C1 segment of cervical spinal cord (tissue), 14 donors: ENCODE results near the gene KRTAP5-9.
"Not testable (repeated sequence)": the region's sequence is repeated elsewhere in the genome, so short reads cannot be mapped to it uniquely, and the experiment has no call there.

Experiments used
- DNase-seq, 14 donors: peaks; one replicate each; lab custom pipeline; 2025; lab: John Stamatoyannopoulos, UW

KRTAP5-9 gene

DNA sequence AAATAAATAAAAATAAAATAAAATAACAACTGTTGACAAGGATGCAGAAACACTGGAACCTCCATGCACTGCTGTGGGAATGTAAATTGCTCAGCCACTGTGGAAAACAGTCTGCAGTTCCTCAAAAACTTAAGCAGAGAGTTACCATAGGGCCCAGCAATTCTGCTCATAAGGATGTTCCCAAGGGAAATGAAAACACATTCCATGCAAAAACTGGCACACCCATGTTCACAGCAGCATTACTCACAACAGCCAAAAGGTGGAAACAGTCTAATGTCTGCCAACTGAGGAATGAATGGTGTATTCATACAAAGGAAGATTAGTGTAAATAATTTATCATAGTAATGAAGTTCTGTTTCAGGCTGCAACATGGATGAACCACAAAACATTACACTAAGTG is 13.9 kb downstream of the KRTAP5-9 start:
- DNase-seq = no peak

DNA sequence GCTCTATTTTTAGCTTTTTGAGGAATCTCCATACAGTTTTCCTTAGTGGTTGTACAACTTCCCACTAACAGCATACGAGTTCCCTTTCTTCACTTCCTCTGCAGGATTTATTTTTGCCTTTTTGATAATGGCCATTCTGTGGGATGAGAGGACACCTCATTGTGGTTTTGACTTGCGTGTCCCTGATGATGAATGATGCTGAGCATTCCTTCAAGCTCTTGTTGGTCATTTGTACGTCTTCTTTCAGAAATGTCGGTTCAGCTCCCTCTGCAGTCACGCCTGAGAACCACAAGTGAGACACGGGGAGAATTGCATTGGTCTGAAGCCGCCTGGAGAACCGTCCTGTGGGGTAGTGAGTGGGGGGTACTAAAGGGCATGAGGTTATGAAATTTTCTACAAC is 15.2 kb downstream of the KRTAP5-9 start:
- DNase-seq = peak in 1 of 14 donors; percentile 1

GRCh38 chr11:71564430-71564829 is 16.2 kb downstream of the KRTAP5-9 start:
- DNase-seq = no peak

DNA sequence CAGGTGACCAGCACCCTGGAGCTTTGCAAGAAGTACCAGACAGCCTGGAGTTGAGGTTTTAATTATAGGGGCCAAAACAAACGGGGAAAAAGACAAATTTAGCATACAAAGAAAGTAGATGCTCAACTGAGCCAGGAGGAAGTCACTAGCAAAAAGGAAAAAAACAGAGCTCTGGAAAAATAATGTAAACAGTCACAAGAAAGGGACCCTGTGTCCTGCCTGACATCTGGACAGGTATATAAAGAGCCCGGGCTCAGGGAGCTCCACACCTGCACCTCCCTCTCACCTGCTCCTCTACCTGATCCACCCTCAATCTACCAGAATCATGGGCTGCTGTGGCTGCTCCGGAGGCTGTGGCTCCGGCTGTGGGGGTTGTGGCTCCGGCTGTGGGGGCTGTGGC is 17.0 kb downstream of the KRTAP5-9 start, which contains the start of gene KRTAP5-10:
KRTAP5-10 (plus strand) TSS at position 301 of the 400 bp plus-strand sequence; CDS start at position 326, 25 bp downstream.
- DNase-seq = no peak

DNA sequence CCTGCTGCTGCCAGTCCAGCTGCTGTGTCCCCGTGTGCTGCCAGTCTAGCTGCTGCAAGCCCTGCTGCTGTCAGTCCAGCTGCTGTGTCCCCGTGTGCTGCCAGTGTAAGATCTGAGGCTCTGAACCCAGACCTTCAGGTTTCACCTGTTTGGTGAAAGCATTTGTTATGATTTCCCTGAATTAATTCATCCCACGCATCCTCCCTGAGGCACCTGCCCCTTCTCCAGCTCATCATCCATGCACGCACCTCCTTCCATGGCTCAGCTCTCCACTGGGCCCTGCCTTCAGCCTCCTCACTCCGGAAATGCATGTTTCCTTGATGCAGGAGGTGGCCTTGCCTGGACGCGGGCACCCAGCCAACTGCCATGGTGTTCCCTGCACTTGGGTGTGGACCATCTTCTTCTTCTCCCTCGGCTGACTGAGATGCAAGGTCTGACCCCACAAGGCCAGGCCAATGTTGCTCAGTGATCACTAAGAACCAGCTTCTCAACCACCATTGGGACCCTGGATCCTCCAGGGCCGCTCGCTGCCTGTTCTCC is 17.9 kb downstream of the KRTAP5-9 start:
- DNase-seq = no peak

DNA sequence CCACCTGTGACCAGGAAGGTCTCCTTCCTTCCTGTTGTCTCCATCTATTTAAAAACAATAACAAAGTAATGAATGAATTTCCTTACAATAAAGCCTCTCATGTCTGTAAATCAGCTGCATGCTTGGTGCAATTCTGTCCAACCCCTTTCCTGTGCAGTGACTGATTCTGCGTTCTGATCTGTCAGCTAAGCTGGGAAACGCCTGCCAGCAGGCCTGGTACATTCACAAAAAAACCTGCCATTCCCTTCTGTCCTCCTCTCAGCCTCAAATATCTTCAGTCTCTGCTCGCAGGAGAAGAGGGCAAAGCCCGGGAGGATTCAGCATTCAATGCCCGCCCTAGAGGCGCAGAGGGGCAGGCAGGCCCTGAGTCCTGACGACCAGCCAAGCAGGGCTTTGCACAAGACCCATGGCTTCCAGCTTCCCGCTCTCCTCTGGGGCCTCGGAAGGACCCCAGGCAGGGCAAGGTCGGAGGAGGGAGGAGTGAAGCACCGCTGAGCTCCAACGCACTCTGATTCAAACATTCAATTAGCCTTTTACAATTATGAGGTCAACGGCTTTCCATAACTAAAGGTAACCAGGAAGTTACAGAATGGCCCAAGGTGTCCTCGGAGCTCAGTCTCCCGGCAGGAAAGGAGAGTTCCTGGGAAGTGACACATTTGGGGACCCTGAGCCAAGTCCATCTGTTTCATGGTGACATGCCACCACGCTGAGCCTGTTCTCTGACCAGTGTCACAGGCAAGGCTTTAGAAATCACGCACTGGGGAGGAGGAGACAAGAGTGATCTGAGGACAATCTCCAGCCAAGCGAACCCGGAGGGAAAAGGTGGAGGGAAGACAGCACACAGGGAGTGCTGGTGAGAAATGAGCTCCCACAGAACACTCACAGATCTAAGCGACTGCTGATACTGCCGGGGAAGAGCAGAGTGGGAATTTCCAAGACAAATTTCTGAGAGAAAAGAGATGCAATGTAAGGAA is 18.7 kb downstream of the KRTAP5-9 start:
- DNase-seq = peak in 1 of 14 donors; percentile 32

- DNase-seq = not testable (repeated sequence)
Measured at GRCh38 chr11:71567633-71568032, 19.4 kb downstream of the KRTAP5-9 start.

GRCh38 chr11:71568704-71569349 is 20.6 kb downstream of the KRTAP5-9 start:
- no peak for DNase-seq

GRCh38 chr11:71571101-71571850 is 23.1 kb downstream of the KRTAP5-9 start:
- not testable (repeated sequence) for DNase-seq

- no peak for DNase-seq
Measured at GRCh38 chr11:71572811-71573210, 24.6 kb downstream of the KRTAP5-9 start.

GRCh38 chr11:71574418-71574817 is 26.2 kb downstream of the KRTAP5-9 start:
- no peak for DNase-seq

DNA sequence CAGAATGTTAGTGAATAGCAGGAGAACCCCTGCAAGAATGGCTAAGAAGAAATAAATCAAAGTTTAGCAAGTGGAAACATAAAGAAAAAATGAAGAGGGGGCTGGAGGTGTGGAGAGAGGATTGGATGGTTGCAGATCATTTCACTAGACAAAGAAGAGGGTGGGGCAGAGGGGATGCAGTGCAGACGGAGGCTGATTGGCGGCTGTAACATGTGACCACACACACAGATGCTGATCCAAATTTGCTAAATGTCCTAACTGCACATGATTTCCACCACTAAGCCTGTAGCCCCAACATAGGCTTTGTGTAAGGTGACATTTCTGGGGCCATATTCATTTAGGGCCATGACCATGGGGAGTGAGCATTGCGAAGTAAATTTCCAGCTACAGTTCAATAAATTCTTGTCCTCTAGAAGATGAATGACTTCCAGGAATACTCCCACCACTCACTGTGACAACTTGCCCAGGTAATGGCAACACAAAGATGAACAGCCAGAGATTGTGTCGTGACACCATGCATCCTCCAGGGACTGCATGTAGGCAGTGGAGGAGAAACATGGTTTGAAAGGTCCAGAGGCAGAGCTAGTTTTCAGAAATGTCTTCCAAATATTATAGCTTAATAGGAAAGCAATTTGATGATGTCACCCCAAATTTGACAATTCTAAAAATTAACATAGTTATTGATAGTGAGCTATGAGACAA is 27.7 kb downstream of the KRTAP5-9 start:
- no peak for DNase-seq

GRCh38 chr11:71576688-71577465 is 28.7 kb downstream of the KRTAP5-9 start:
- not testable (repeated sequence) for DNase-seq

DNA sequence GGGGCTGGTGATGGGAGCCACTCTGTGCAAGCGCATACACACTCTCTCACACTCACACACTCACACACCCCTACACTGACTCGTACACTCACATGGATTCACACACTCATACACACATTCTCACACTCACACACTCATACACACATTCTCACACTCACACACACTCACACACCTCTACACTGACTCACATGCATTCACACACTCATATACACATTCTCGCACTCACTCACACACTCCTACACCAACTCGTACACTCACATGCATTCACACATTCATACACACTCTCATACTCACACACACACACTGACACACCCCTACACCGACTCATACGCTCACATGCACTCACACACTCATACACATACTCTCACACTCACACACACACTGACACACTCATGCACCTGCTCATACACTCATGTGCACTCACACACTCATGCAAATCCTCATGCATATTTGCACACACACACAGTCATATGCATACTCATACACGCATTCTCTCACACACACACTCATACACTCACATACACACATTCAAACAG is 29.3 kb downstream of the KRTAP5-9 start:
- DNase-seq = no peak

- not testable (repeated sequence) for DNase-seq
Measured at GRCh38 chr11:71579513-71579912, 31.3 kb downstream of the KRTAP5-9 start.

GRCh38 chr11:71580057-71581003 is 32.1 kb downstream of the KRTAP5-9 start:
- peak in 7 of 14 donors; percentile 8 to 53 (median 15) for DNase-seq

DNA sequence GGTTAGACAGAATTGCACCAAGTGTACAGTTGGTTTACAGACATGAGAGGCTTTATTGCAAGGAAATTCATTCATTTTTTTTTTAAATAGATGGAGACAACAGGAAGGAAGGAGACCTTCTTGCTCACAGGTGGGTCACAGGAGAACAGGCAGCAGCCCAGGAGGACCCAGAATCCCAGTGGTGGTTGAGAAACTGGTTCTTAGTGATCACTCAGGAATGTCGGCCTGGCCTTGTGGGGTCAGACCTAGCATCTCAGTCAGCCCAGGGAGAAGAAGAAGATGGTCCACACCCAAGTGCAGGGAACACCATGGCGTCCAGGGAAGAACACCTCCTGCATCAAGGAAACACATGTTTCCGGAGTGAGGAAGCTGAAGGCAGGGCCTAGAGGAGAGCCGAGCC is 33.6 kb downstream of the KRTAP5-9 start:
- DNase-seq = no peak

DNA sequence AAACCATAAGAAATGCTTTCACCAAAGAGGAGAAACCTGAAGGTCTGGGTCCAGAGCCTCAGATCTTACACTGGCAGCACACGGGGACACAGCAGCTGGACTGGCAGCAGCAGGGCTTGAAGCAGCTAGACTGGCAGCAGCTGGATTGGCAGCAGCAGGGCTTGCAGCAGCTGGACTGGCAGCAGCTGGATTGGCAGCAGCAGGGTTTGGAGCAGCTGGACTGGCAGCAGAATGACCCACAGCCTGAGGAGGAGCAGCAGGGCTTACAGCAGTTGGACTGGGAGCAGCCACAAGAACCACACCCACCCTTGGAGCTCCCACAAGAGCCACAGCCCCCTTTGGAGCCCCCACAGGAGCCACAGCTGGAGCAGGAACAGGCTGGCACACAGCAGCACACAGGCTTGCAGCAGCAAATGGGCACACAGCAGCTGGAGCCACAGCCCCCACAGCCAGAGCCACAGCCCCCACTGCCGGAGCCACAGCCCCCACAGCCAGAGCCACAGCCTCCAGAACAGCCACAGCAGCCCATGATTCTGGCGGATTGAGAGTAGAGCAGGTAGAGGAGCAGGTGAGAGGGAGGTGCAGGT is 34.2 kb downstream of the KRTAP5-9 start, which contains the start of gene KRTAP5-11:
KRTAP5-11 (minus strand) TSS at position 567 of the 587 bp plus-strand sequence; CDS start at position 529, 38 bp downstream.
- DNase-seq = no peak
